Measurements from ENCODE around the gene THSD4.

DNA sequence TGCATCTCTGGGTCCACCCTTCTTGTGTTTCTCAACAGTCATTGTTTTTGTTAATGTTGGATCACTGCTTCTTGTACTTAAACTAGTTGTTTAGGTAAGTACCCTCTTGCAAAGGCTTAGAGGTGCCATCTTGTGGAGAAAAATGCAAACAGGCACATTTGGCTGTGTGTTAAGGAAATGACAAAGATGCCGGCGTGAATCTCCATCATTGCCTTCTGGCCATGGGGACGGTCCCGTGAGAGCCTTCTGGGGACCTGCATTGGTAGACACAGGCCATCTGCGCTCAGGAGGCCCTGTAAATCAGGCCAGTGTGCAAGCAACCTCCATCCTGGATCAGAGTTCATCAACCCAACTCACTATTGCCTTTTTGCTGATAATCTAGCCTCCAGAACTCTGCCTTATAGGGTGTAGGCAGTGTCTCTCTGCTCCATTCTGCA is 536.5 kb downstream of the THSD4 start:
- no peak for TF ChIP-seq EZH2 (IDR thresholded peaks at IDR 0.05; ENCODE audit: low read depth)
- TF ChIP-seq, protein P1, sequence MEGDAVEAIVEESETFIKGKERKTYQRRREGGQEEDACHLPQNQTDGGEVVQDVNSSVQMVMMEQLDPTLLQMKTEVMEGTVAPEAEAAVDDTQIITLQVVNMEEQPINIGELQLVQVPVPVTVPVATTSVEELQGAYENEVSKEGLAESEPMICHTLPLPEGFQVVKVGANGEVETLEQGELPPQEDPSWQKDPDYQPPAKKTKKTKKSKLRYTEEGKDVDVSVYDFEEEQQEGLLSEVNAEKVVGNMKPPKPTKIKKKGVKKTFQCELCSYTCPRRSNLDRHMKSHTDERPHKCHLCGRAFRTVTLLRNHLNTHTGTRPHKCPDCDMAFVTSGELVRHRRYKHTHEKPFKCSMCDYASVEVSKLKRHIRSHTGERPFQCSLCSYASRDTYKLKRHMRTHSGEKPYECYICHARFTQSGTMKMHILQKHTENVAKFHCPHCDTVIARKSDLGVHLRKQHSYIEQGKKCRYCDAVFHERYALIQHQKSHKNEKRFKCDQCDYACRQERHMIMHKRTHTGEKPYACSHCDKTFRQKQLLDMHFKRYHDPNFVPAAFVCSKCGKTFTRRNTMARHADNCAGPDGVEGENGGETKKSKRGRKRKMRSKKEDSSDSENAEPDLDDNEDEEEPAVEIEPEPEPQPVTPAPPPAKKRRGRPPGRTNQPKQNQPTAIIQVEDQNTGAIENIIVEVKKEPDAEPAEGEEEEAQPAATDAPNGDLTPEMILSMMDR (conservative IDR thresholded peaks at IDR 0.05): peak; percentile 41; the same call in 1 of the 2 replicates
